NAMALWA (cell line): Measurements from ENCODE around the gene MYH7B.
A peak's percentile ranks its signal among the peaks of the same experiment; 100 is the strongest.

Experiments
- DNase-seq: peaks from one replicate; pipeline ENCODE4 v3.0.0-alpha.2; 2015; ENCODE audit warnings: low spot score

Gene MYH7B

GRCh38 chr20:34945315-34946077 is 10.2 kb upstream of the MYH7B start:
- no peak for DNase-seq

GRCh38 chr20:34946661-34947060 is 9.0 kb upstream of the MYH7B start:
- DNase-seq: no peak

- DNase-seq: no peak
Measured at GRCh38 chr20:34947336-34947735, 8.3 kb upstream of the MYH7B start.

GRCh38 chr20:34948030-34948429 is 7.6 kb upstream of the MYH7B start:
- DNase-seq: no peak

- DNase-seq: no peak
Measured at GRCh38 chr20:34949120-34949519, 6.5 kb upstream of the MYH7B start.

GRCh38 chr20:34951252-34951651 is 4.4 kb upstream of the MYH7B start:
- peak; percentile 34 for DNase-seq

- DNase-seq: no peak
Measured at GRCh38 chr20:34951652-34952051, 4.0 kb upstream of the MYH7B start.

GRCh38 chr20:34952671-34953070 is 3.0 kb upstream of the MYH7B start:
- no peak for DNase-seq

- no peak for DNase-seq
Measured at GRCh38 chr20:34953960-34954359, 1.7 kb upstream of the MYH7B start.

- no peak for DNase-seq
Measured at GRCh38 chr20:34954904-34955230, 801 bp upstream of the MYH7B start.

GRCh38 chr20:34956041-34956458 is 382 bp downstream of the MYH7B start:
- DNase-seq: no peak

GRCh38 chr20:34956751-34957472 is 1.2 kb downstream of the MYH7B start:
- no peak for DNase-seq

GRCh38 chr20:34964486-34964885 is 8.8 kb downstream of the MYH7B start:
- no peak for DNase-seq

- DNase-seq: no peak
Measured at GRCh38 chr20:34965051-34965450, 9.4 kb downstream of the MYH7B start.

- no peak for DNase-seq
Measured at GRCh38 chr20:34967421-34967820, 11.8 kb downstream of the MYH7B start.

GRCh38 chr20:34968042-34968775 is 12.5 kb downstream of the MYH7B start:
- no peak for DNase-seq

GRCh38 chr20:34970193-34970840 is 14.6 kb downstream of the MYH7B start:
- no peak for DNase-seq

GRCh38 chr20:34970846-34971560 is 15.3 kb downstream of the MYH7B start:
- DNase-seq: no peak

- DNase-seq: no peak
Measured at GRCh38 chr20:34971561-34972235, 16.0 kb downstream of the MYH7B start.

- DNase-seq: no peak
Measured at GRCh38 chr20:34974246-34974645, 18.6 kb downstream of the MYH7B start.

- DNase-seq: no peak
Measured at GRCh38 chr20:34976286-34976685, 20.6 kb downstream of the MYH7B start.
